Mesendoderm (in vitro differentiated cells): Measurements from ENCODE around the gene PAX1.

Source experiments
- DNase-seq: peaks from one replicate; pipeline ENCODE4 v3.0.0; 2013
- H2AK5ac ChIP-seq: 2 replicates; pipeline ENCODE4 v1.6.1; 2013; ENCODE audit warnings: low read length, inconsistent platforms
- H2BK120ac ChIP-seq: 2 replicates; pipeline ENCODE4 v1.6.1; 2013; ENCODE audit warnings: low read depth, mild to moderate bottlenecking, low read length, moderate library complexity, mixed read lengths
- H2BK15ac ChIP-seq: replicated peaks from 2 replicates; pipeline ENCODE4 v1.6.1; 2013; ENCODE audit warnings: low read depth, mild to moderate bottlenecking, moderate library complexity
- H2BK5ac ChIP-seq: 2 replicates; pipeline ENCODE4 v1.6.1; 2013; ENCODE audit warnings: low read length, inconsistent platforms
- H3K18ac ChIP-seq: 2 replicates; pipeline ENCODE4 v1.6.1; 2013; ENCODE audit warnings: mild to moderate bottlenecking, low read length, mixed read lengths
- H3K23ac ChIP-seq: one replicate; pipeline ENCODE4 v1.6.1; 2013; ENCODE audit warnings: low read length
- H3K27ac ChIP-seq: 2 replicates; pipeline ENCODE4 v1.5.1; 2013; ENCODE audit warnings: low read depth, mild to moderate bottlenecking, inconsistent platforms, low read length, moderate library complexity
- H3K27me3 ChIP-seq: 2 replicates; pipeline ENCODE4 v1.6.1; 2013; ENCODE audit warnings: low read length, control low read depth, mild to moderate bottlenecking, inconsistent platforms; ENCODE audit not compliant: insufficient read depth, poor library complexity
- H3K36me3 ChIP-seq: 2 replicates; pipeline ENCODE4 v1.6.1; 2013; ENCODE audit warnings: low read length, inconsistent platforms; ENCODE audit not compliant: control insufficient read depth, insufficient read depth
- H3K4ac ChIP-seq: one replicate; pipeline ENCODE4 v1.6.1; 2013; ENCODE audit warnings: low read depth, mild to moderate bottlenecking, low read length, moderate library complexity
- H3K4me1 ChIP-seq: 2 replicates; pipeline ENCODE4 v1.6.1; 2013; ENCODE audit warnings: low read depth, low read length, inconsistent platforms; ENCODE audit not compliant: control insufficient read depth
- H3K4me2 ChIP-seq: 2 replicates; pipeline ENCODE4 v1.6.1; 2013; ENCODE audit warnings: low read length
- H3K4me3 ChIP-seq: 2 replicates; pipeline ENCODE4 v1.5.1; 2013; ENCODE audit warnings: mild to moderate bottlenecking, low read length
- H3K56ac ChIP-seq: one replicate; pipeline ENCODE4 v1.6.1; 2013; ENCODE audit warnings: low read length
- H3K79me1 ChIP-seq: 2 replicates; pipeline ENCODE4 v1.6.1; 2013; ENCODE audit warnings: low read length, inconsistent platforms
- H3K79me2 ChIP-seq: 2 replicates; pipeline ENCODE4 v1.6.1; 2013; ENCODE audit warnings: mild to moderate bottlenecking, low read length; ENCODE audit not compliant: control insufficient read depth, insufficient read depth
- H3K9ac ChIP-seq: 2 replicates; pipeline ENCODE4 v1.6.1; 2013; ENCODE audit warnings: low read length, inconsistent platforms
- H4K5ac ChIP-seq: one replicate; pipeline ENCODE4 v1.6.1; 2013; ENCODE audit warnings: low read length
- H4K8ac ChIP-seq: one replicate; pipeline ENCODE4 v1.6.1; 2013; ENCODE audit warnings: low read depth, mild to moderate bottlenecking, control low read depth, low read length, moderate library complexity
- WGBS: extraction: QIAGEN DNeasy Blood & Tissue Kit; methylation state at CpG from one replicate; pipeline ENCODE4 v1.1.7; 2013; ENCODE audit warnings: low lambda C conversion rate, missing lambda C conversion rate; ENCODE audit not compliant: insufficient coverage; ENCODE audit errors: extremely low coverage; 5-methylcytosine and 5-hydroxymethylcytosine counted together

Gene PAX1

GRCh38 chr20:21714297-21715192 lies 9.1 kb downstream of the PAX1 start:
- H2BK120ac ChIP-seq: no peak overlapping the region
- H3K36me3 ChIP-seq: no peaks in the 10 kb centered on the region
- no peak overlapping the region for H4K8ac ChIP-seq
- no peak overlapping the region for H3K27ac ChIP-seq
- peak overlapping the region; percentile 12 for H3K9ac ChIP-seq
- H3K4me3 ChIP-seq: peak overlapping the region; percentile 29
- peaks cover 61% of the 10 kb centered on the region for H3K27me3 ChIP-seq
- no peaks in the 10 kb centered on the region for H3K79me2 ChIP-seq
- DNase-seq: peak; percentile 60
- H3K4me1 ChIP-seq: no peaks in the 10 kb centered on the region
- no peak overlapping the region for H4K5ac ChIP-seq
- no peak overlapping the region for H3K18ac ChIP-seq
- H3K23ac ChIP-seq: peak overlapping the region; percentile 66
- no peak overlapping the region for H2BK15ac ChIP-seq
- H3K4me2 ChIP-seq: peak overlapping the region; percentile 60
- no peaks in the 10 kb centered on the region for H3K79me1 ChIP-seq
- no peak overlapping the region for H2AK5ac ChIP-seq
- H3K4ac ChIP-seq: no peak overlapping the region
- no CpG with 5 or more reads among the region's 54 CpGs for WGBS
- H2BK5ac ChIP-seq: no peak overlapping the region
- peak overlapping the region; percentile 36 for H3K56ac ChIP-seq

GRCh38 chr20:21715193-21715881 lies 9.9 kb downstream of the PAX1 start:
- H4K8ac ChIP-seq: no peak overlapping the region
- no peak overlapping the region for H2BK5ac ChIP-seq
- H4K5ac ChIP-seq: no peak overlapping the region
- no peak overlapping the region for H2BK15ac ChIP-seq
- no peak overlapping the region for H3K23ac ChIP-seq
- no peak overlapping the region for H3K9ac ChIP-seq
- no peak overlapping the region for H3K4ac ChIP-seq
- H3K4me3 ChIP-seq: no peak overlapping the region
- no peak overlapping the region for H3K27ac ChIP-seq
- H3K4me1 ChIP-seq: no peaks in the 10 kb centered on the region
- no peak overlapping the region for H3K56ac ChIP-seq
- H3K36me3 ChIP-seq: no peaks in the 10 kb centered on the region
- no peak overlapping the region for H3K4me2 ChIP-seq
- no CpG with 5 or more reads among the region's 10 CpGs for WGBS
- no peak for DNase-seq
- peaks cover 54% of the 10 kb centered on the region for H3K27me3 ChIP-seq
- no peak overlapping the region for H3K18ac ChIP-seq
- no peaks in the 10 kb centered on the region for H3K79me1 ChIP-seq
- no peak overlapping the region for H2BK120ac ChIP-seq
- H3K79me2 ChIP-seq: no peaks in the 10 kb centered on the region
- H2AK5ac ChIP-seq: no peak overlapping the region

- Histone ChIP-seq H3K4me2 (no peak overlapping the region), H3K4ac (no peak overlapping the region), H3K36me3 (no peaks in the 10 kb centered on the region), H3K18ac (no peak overlapping the region), H3K4me1 (no peaks in the 10 kb centered on the region), H4K5ac (no peak overlapping the region), H3K79me1 (no peaks in the 10 kb centered on the region), H3K27ac (no peak overlapping the region), H2BK5ac (no peak overlapping the region), H2AK5ac (no peak overlapping the region), H3K79me2 (no peaks in the 10 kb centered on the region), H3K23ac (no peak overlapping the region), H3K56ac (no peak overlapping the region), H3K4me3 (no peak overlapping the region), H3K9ac (no peak overlapping the region), H3K27me3 (peaks cover 23% of the 10 kb centered on the region), H2BK15ac (no peak overlapping the region), H4K8ac (no peak overlapping the region), H2BK120ac (no peak overlapping the region)
- no peak for DNase-seq
- no CpG with 5 or more reads among the region's 4 CpGs for WGBS
Observed at GRCh38 chr20:21719592-21720214, 14.2 kb downstream of the PAX1 start.

GRCh38 chr20:21725892-21726291 lies 20.4 kb downstream of the PAX1 start:
- Histone ChIP-seq H2BK120ac (no peak overlapping the region), H2AK5ac (no peak overlapping the region), H3K79me2 (no peaks in the 10 kb centered on the region), H3K4me2 (no peak overlapping the region), H4K8ac (no peak overlapping the region), H3K4me3 (no peak overlapping the region), H3K56ac (no peak overlapping the region), H3K27me3 (no peaks in the 10 kb centered on the region), H2BK5ac (no peak overlapping the region), H3K36me3 (no peaks in the 10 kb centered on the region), H4K5ac (no peak overlapping the region), H2BK15ac (no peak overlapping the region), H3K27ac (no peak overlapping the region), H3K23ac (no peak overlapping the region), H3K4ac (no peak overlapping the region), H3K18ac (no peak overlapping the region), H3K9ac (no peak overlapping the region), H3K79me1 (no peaks in the 10 kb centered on the region), H3K4me1 (no peaks in the 10 kb centered on the region)
- WGBS: no CpG with 5 or more reads among the region's 2 CpGs
- peak; percentile 64 for DNase-seq

- no peak overlapping the region for H3K9ac ChIP-seq
- H3K4ac ChIP-seq: no peak overlapping the region
- H3K79me1 ChIP-seq: no peaks in the 10 kb centered on the region
- no peak overlapping the region for H3K18ac ChIP-seq
- no peak overlapping the region for H3K56ac ChIP-seq
- H2AK5ac ChIP-seq: no peak overlapping the region
- no peak overlapping the region for H4K8ac ChIP-seq
- H4K5ac ChIP-seq: no peak overlapping the region
- H3K79me2 ChIP-seq: no peaks in the 10 kb centered on the region
- no peak for DNase-seq
- H3K4me3 ChIP-seq: no peak overlapping the region
- no CpG with 5 or more reads among the region's 15 CpGs for WGBS
- H3K27me3 ChIP-seq: no peaks in the 10 kb centered on the region
- H3K4me2 ChIP-seq: no peak overlapping the region
- no peak overlapping the region for H2BK120ac ChIP-seq
- H3K4me1 ChIP-seq: no peaks in the 10 kb centered on the region
- no peak overlapping the region for H2BK5ac ChIP-seq
- no peak overlapping the region for H3K27ac ChIP-seq
- no peaks in the 10 kb centered on the region for H3K36me3 ChIP-seq
- no peak overlapping the region for H3K23ac ChIP-seq
- H2BK15ac ChIP-seq: no peak overlapping the region
Observed at GRCh38 chr20:21729316-21729715, 23.9 kb downstream of the PAX1 start.
